Measurements from ENCODE around the gene GRHL1. TPM values are rescaled to one million over a fixed set of nuclear protein-coding genes. Genes with fewer than 3 reads are reported as not detected.

GRHL1 gene
- total and polyA plus RNA-seq, 5 donors, result 0.81 to 5.7 (median 2.6) TPM

GRCh38 chr2:9996321-9996720, 44.8 kb downstream of the GRHL1 start:
- intact Hi-C loops (cut with DNase I), result no loop called here
- WGBS, result 88% methylated on average over 7 of the region's 7 CpGs
- no peak for ATAC-seq

DNA sequence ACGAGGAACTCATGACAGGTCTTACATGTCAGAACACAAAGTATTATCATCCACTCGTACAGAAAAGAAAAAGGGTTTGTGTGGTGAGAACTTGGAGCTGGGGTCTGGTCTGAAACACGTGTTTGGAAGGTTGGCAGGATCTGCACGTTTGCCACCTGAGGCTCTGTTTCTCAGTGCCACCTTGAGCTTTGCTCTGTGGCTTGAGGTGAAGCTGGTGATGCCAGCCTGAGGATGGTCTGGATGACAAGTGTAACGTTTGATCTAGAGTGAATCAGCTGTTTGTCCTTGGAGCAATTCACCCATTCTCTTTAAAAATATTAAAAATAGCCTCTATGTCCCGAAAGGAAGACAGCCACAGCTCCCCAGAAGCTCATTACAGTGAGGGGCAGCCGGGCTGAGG, 46.4 kb downstream of the GRHL1 start:
- Histone ChIP-seq H3K27ac (ENCODE audit: low read length) (no peak overlapping the region), H3K4me1 (ENCODE audit: control insufficient read depth, insufficient read depth, low read length) (peaks cover 7% of the 10 kb centered on the region), H3K9me3 (ENCODE audit: control insufficient read depth, low read length) (no peaks in the 10 kb centered on the region), H3K4me3 (ENCODE audit: low read length) (no peak overlapping the region), H3K27me3 (ENCODE audit: control insufficient read depth, insufficient read depth) (no peaks in the 10 kb centered on the region)
- DNase-seq, result no peak
- 46% methylated on average over 7 of the region's 7 CpGs for WGBS
- intact Hi-C loops (cut with DNase I), result no loop called here
- no peak for ATAC-seq

More at GRCh38 chr2:9996321-9996720, 44.8 kb downstream of the GRHL1 start:
- Histone ChIP-seq H3K4me1 (ENCODE audit: control insufficient read depth, insufficient read depth, low read length) (peaks cover 7% of the 10 kb centered on the region), H3K4me3 (ENCODE audit: low read length) (no peak overlapping the region), H3K27ac (ENCODE audit: low read length) (no peak overlapping the region), H3K9me3 (ENCODE audit: control insufficient read depth, low read length) (no peaks in the 10 kb centered on the region), H3K27me3 (ENCODE audit: control insufficient read depth, insufficient read depth) (no peaks in the 10 kb centered on the region)
- no peak for DNase-seq

DNA sequence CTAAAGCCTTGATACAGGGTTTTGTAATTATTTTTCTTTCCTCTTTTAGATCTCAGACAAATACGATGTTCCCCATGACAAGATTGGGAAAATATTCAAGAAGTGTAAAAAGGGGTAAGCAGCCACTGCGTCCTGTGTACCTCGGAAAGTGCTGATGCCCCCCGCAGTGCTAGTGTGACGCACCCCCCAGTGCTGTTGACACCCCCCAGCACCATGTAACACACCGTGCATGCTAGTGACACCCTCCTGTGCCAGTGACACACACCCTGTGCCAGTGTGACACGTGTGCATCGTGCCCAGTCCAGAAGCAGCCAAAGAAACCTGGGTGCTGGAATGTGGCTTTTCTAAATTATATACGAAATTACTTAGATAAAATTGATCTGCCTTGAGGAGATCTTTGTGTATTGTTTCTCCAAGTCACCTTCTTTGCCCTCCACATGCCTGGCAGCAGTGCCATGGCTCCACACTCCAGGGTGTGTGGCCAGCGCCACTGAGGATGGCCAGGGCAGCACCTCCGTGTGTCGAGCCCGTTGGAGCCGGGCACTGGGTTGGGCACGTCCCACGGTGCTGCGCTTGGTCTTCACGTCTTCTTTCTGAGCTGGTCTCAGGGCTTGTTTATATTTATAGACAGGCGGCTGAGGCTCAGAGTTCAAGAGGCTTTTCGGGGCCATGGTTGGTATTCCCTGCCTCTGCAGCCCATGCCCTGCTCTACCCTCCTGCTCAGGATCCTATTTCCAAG, 47.6 kb downstream of the GRHL1 start:
- DNase-seq (peak in 2 of 3 donors; percentile 70 to 79), ATAC-seq (peak; percentile 55 to 68)
- Histone ChIP-seq H3K4me1 (ENCODE audit: control insufficient read depth, insufficient read depth, low read length) (peaks cover 5% of the 10 kb centered on the region), H3K27me3 (ENCODE audit: control insufficient read depth, insufficient read depth) (no peaks in the 10 kb centered on the region), H3K27ac (ENCODE audit: low read length) (no peak overlapping the region), H3K4me3 (ENCODE audit: low read length) (no peak overlapping the region), H3K9me3 (ENCODE audit: control insufficient read depth, low read length) (no peaks in the 10 kb centered on the region)
- 70% methylated on average over 20 of the region's 20 CpGs for WGBS
- intact Hi-C loops (cut with DNase I), result no loop called here

GRCh38 chr2:9999693-10000092, 48.2 kb downstream of the GRHL1 start:
- H3K4me3 ChIP-seq (ENCODE audit: low read length), result no peak overlapping the region
- H3K27me3 ChIP-seq (ENCODE audit: control insufficient read depth, insufficient read depth), result no peaks in the 10 kb centered on the region
- ATAC-seq, result no peak
- intact Hi-C loops (cut with DNase I), result loop anchor here in 2 of 4 donors (5.0 kb wide), 2 partner anchors 38 to 43 kb away; partner anchors contain the start of gene KLF11 (in 1 of the 2)
- no peaks in the 10 kb centered on the region for H3K9me3 ChIP-seq (ENCODE audit: control insufficient read depth, low read length)
- H3K27ac ChIP-seq (ENCODE audit: low read length), result no peak overlapping the region
- DNase-seq, result no peak
- H3K4me1 ChIP-seq (ENCODE audit: control insufficient read depth, insufficient read depth, low read length), result peaks cover under 1% of the 10 kb centered on the region
- 90% methylated on average over 1 of the region's 1 CpG for WGBS

- H3K27me3 ChIP-seq (ENCODE audit: control insufficient read depth, insufficient read depth), result no peaks in the 10 kb centered on the region
- intact Hi-C loops (cut with DNase I), result loop anchor here in 2 of 4 donors (5.0 kb wide), 2 partner anchors 37 to 42 kb away; partner anchors contain the start of gene KLF11 (in 1 of the 2)
- no peak overlapping the region for H3K27ac ChIP-seq (ENCODE audit: low read length)
- H3K9me3 ChIP-seq (ENCODE audit: control insufficient read depth, low read length), result no peaks in the 10 kb centered on the region
- WGBS, result 97% methylated on average over 8 of the region's 8 CpGs
- no peak overlapping the region for H3K4me3 ChIP-seq (ENCODE audit: low read length)
- no peaks in the 10 kb centered on the region for H3K4me1 ChIP-seq (ENCODE audit: control insufficient read depth, insufficient read depth, low read length)
- no peak for ATAC-seq
- no peak for DNase-seq
Observed at GRCh38 chr2:10000541-10000940, 49.0 kb downstream of the GRHL1 start.

DNA sequence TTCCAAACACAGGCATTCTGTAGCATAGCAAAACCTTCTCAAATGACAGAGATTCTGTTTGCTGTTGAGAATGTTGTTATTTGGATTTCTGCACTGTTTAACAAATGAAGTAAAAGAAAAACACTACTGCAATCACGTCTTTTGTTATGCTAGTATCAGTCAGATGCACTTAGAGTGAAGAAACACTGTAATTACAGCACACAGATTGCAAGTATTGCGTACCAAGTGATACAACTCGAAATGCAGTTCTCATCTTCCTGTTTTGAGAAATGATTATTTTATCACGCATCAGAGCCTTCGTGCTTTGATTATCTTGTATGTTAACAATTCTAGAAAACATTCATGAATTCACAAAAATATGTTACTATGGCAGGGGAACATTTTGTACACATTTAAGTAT, 50.1 kb downstream of the GRHL1 start:
- no peaks in the 10 kb centered on the region for H3K4me1 ChIP-seq (ENCODE audit: control insufficient read depth, insufficient read depth, low read length)
- 72% methylated on average over 5 of the region's 5 CpGs for WGBS
- intact Hi-C loops (cut with DNase I), result loop anchor here in 2 of 4 donors (5.0 kb wide), 2 partner anchors 36 to 41 kb away; partner anchors contain the start of gene KLF11 (in 1 of the 2)
- H3K27me3 ChIP-seq (ENCODE audit: control insufficient read depth, insufficient read depth), result no peaks in the 10 kb centered on the region
- no peaks in the 10 kb centered on the region for H3K9me3 ChIP-seq (ENCODE audit: control insufficient read depth, low read length)
- no peak overlapping the region for H3K4me3 ChIP-seq (ENCODE audit: low read length)
- H3K27ac ChIP-seq (ENCODE audit: low read length), result no peak overlapping the region
- no peak for DNase-seq
- ATAC-seq, result no peak

DNA sequence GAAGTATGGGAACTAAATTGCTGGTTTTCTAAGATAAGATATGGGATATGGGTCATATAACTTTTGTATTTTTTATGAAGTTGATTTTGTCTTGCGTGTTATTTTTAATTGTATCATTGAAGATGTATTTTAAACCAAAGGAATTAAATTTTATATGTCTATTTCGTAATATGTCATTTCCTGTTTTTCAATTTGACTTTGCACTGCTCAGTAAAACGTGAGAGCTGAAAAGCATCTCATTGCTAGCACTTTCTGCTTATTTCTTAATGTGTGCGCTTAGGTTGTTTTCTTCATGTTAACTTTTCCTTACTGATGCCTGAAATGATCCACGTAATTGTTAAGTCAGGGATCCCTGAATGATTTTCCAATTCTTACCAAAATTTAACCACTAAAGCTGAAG, 50.6 kb downstream of the GRHL1 start:
- Histone ChIP-seq H3K4me3 (ENCODE audit: low read length) (no peak overlapping the region), H3K4me1 (ENCODE audit: control insufficient read depth, insufficient read depth, low read length) (peaks cover 2% of the 10 kb centered on the region), H3K9me3 (ENCODE audit: control insufficient read depth, low read length) (no peaks in the 10 kb centered on the region), H3K27me3 (ENCODE audit: control insufficient read depth, insufficient read depth) (no peaks in the 10 kb centered on the region), H3K27ac (ENCODE audit: low read length) (no peak overlapping the region)
- no peak for DNase-seq
- ATAC-seq, result no peak
- WGBS, result 67% methylated on average over 5 of the region's 5 CpGs
- intact Hi-C loops (cut with DNase I), result loop anchor here in 2 of 4 donors (5.0 kb wide), 2 partner anchors 35 to 40 kb away; partner anchors contain the start of gene KLF11 (in 1 of the 2)

GRCh38 chr2:10002681-10003080, 51.2 kb downstream of the GRHL1 start:
- Histone ChIP-seq H3K4me3 (ENCODE audit: low read length) (no peak overlapping the region), H3K4me1 (ENCODE audit: control insufficient read depth, insufficient read depth, low read length) (peaks cover 4% of the 10 kb centered on the region), H3K27ac (ENCODE audit: low read length) (no peak overlapping the region), H3K27me3 (ENCODE audit: control insufficient read depth, insufficient read depth) (no peaks in the 10 kb centered on the region), H3K9me3 (ENCODE audit: control insufficient read depth, low read length) (no peaks in the 10 kb centered on the region)
- ATAC-seq (no peak), DNase-seq (no peak)
- WGBS, result 88% methylated on average over 9 of the region's 9 CpGs
- intact Hi-C loops (cut with DNase I), result loop anchor here in 2 of 4 donors (5.0 kb wide), 2 partner anchors 35 to 40 kb away; partner anchors contain the start of gene KLF11 (in 1 of the 2)

DNA sequence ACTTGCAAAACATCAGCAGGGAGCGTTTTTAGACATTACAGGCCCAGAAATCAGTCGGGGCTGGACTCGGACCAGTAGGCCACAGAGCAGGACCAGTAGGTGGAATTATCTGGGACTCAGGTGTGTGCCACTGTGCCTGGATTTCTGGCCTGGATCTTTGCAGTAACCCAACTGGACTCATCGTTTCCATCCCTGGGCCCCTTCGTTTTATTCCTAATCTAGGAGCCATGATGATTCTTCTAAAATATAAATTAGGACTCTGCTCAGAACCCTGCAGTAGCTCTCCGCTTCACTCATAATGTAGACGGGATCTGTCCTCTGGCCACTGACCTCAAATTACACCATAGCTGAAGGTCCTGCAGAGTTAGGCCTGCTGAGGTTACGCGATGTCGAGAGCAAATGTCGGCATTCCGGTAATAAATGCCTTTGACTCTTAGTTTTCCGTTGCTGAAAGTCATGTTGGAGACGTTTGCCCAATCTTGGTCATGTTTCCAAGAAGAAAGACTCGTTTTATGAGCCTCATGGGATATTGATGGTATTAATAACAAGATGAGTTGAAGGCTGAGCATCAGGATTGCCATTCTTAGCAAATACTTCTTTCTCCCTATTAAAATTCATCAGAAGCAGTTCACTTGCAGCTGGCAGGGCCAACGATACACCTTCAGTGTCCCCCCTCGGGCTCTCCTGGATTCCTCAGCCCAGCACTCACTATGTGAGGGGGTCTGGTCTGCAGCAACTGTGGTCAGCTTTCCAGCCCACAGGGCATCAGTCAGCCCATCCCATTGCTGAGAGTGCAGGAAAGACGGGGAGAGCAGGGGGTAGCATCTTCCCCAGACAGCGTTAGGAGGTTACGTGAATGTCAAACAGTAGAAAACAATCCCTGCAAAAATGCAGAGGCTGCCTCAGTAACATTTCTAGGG, 52.0 kb downstream of the GRHL1 start:
- WGBS, result 92% methylated on average over 20 of the region's 20 CpGs
- H3K4me3 ChIP-seq (ENCODE audit: low read length), result no peak overlapping the region
- H3K9me3 ChIP-seq (ENCODE audit: control insufficient read depth, low read length), result no peaks in the 10 kb centered on the region
- H3K27me3 ChIP-seq (ENCODE audit: control insufficient read depth, insufficient read depth), result no peaks in the 10 kb centered on the region
- H3K4me1 ChIP-seq (ENCODE audit: control insufficient read depth, insufficient read depth, low read length), result peaks cover 4% of the 10 kb centered on the region
- no peak overlapping the region for H3K27ac ChIP-seq (ENCODE audit: low read length)
- intact Hi-C loops (cut with DNase I), result loop anchor here in 2 of 4 donors (5.0 kb wide), 2 partner anchors 34 to 39 kb away; partner anchors contain the start of gene KLF11 (in 1 of the 2)
- DNase-seq (no peak), ATAC-seq (no peak)

DNA sequence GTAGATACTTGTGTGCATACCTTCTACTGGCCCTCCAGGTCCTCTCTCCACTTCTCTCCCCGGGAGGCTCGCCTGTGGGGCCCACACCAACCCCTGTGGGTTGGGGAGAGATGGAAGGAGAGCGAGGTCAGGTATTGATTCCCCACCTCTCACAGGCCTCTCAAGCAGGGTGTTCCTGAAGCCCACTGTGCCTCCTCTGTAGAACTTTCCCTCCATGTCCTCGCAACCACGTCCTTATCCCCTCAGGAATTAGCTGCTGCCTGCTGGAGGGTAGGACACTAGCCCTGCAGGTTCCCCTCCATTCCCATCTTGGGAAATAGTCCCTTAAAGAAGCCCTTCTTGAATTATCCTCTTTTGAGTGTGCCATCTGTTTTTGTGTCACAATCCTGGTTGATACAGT, 52.9 kb downstream of the GRHL1 start:
- Histone ChIP-seq H3K27me3 (ENCODE audit: control insufficient read depth, insufficient read depth) (no peaks in the 10 kb centered on the region), H3K9me3 (ENCODE audit: control insufficient read depth, low read length) (no peaks in the 10 kb centered on the region), H3K4me3 (ENCODE audit: low read length) (no peak overlapping the region), H3K4me1 (ENCODE audit: control insufficient read depth, insufficient read depth, low read length) (peaks cover 4% of the 10 kb centered on the region), H3K27ac (ENCODE audit: low read length) (no peak overlapping the region)
- 97% methylated on average over 5 of the region's 5 CpGs for WGBS
- ATAC-seq (no peak), DNase-seq (no peak)
- intact Hi-C loops (cut with DNase I), result loop anchor here in 2 of 4 donors (5.0 kb wide), 2 partner anchors 33 to 38 kb away; partner anchors contain the start of gene KLF11 (in 1 of the 2)

Measured in right cardiac atrium (tissue), 5 donors.